Esophagus squamous epithelium (tissue), 5 donors: Measurements from ENCODE around the gene DMAC2. TPM values are rescaled to one million over a fixed set of nuclear protein-coding genes. Genes with fewer than 3 reads are reported as not detected.
"Not testable (repeated sequence)": the region's sequence is repeated elsewhere in the genome, so short reads cannot be mapped to it uniquely, and the experiment has no call there.

ENCODE experiments used
- DNase-seq: peaks from one replicate; lab custom pipeline; 2025; lab: John Stamatoyannopoulos, UW
- H3K27ac ChIP-seq, 4 donors: fragments of 200-600 bp; sonication (generic); one replicate each; pipeline ENCODE4 v1.5.1; 2016 to 2019; ENCODE audit warnings: mild to moderate bottlenecking in 1 of 4
- H3K27me3 ChIP-seq, 4 donors: fragments of 200-600 bp; sonication (generic); 1 replicate in 3 of 4; 2 replicates in 1 of 4; pipeline versions ENCODE4 v1.5.1 to v1.6.0; 2017 to 2021; ENCODE audit warnings: antibody characterized with exemption in 1 of 4
- H3K36me3 ChIP-seq, 3 donors: fragments of 200-600 bp; sonication (generic); one replicate each; pipeline ENCODE4 v1.5.1; 2016 to 2019
- H3K4me1 ChIP-seq, 3 donors: fragments of 200-600 bp; sonication (generic); one replicate each; pipeline ENCODE4 v1.5.1; 2017 to 2019
- H3K4me3 ChIP-seq, 4 donors: fragments of 200-600 bp; sonication (generic); 1 replicate in 3 of 4; 2 replicates in 1 of 4; pipeline ENCODE4 v1.5.1; 2016 to 2019; ENCODE audit warnings: mild to moderate bottlenecking in 2 of 4, moderate library complexity in 1 of 4
- H3K9me3 ChIP-seq, 3 donors: fragments of 200-600 bp; sonication (generic); one replicate each; pipeline ENCODE4 v1.5.1; 2016 to 2019
- CTCF ChIP-seq, 6 experiments: fragments of 450-650 bp in 4 of 6; fragments of 200-600 bp in 2 of 6; sonication (generic) in 2 of 6; IDR thresholded peaks; one replicate each; pipeline ENCODE4 v1.5.1; 2016 to 2019; ENCODE audit warnings: antibody characterized with exemption in 6 of 6, mild to moderate bottlenecking in 4 of 6, moderate library complexity in 4 of 6
- POLR2A ChIP-seq, 4 donors: fragments of 450-650 bp; IDR thresholded peaks; one replicate each; pipeline ENCODE4 v1.6.1; 2017; ENCODE audit warnings: antibody characterized with exemption in 4 of 4, mild to moderate bottlenecking in 4 of 4, moderate library complexity in 3 of 4
- WGBS, 2 donors: methylation state at CpG; one replicate each; pipeline ENCODE4 v1.1.5; 2018; 5-methylcytosine and 5-hydroxymethylcytosine counted together
- intact Hi-C: fragments of 100-400 bp; cut with DNase I; formaldehyde crosslinking; loops from one replicate; pipeline ENCODE4 v1.15.0; 2022
- total RNA-seq, 4 donors: library from RNA; depleted of rRNA; stranded (reverse); fragments of >200 nt; gene quantifications; one replicate each; pipeline ENCODE4 v1.1.0, GENCODE V29; 2016
- donor health status: DM: yes; HTN: yes; CAD: no.

DMAC2 gene
- total RNA-seq, 4 donors from 2014 or later: 25.1 to 41.4 (median 35.7) TPM

GRCh38 chr19:41435936-41436673 is 3.6 kb downstream of the DMAC2 start:
- Histone ChIP-seq H3K4me1 (peaks cover 5 to 24% (median 7%) of the 10 kb centered on the region in 3 donors), H3K9me3 (no peaks in the 10 kb centered on the region), H3K27ac (no peak overlapping the region), H3K4me3 (no peak overlapping the region), H3K27me3 (no peaks in the 10 kb centered on the region), H3K36me3 (peaks cover 7 to 68% (median 17%) of the 10 kb centered on the region in 3 donors)
- WGBS, 2 donors: 90 to 94% methylated on average over 9 to 12 of the region's 19 CpGs
- TF ChIP-seq POLR2A (IDR thresholded peaks at IDR 0.05): no peak
- DNase-seq: no peak
- intact Hi-C loops: no loop called here

- DNase-seq, intact Hi-C loops, H3K9me3 ChIP-seq, H3K27ac ChIP-seq, H3K27me3 ChIP-seq, H3K4me3 ChIP-seq: not testable (repeated sequence)
- Histone ChIP-seq H3K4me1 (peaks cover 5 to 22% (median 7%) of the 10 kb centered on the region in 3 donors), H3K36me3 (peaks cover 7 to 75% (median 17%) of the 10 kb centered on the region in 3 donors)
- 92 to 100% methylated on average over 2 to 4 of the region's 11 CpGs for WGBS, 2 donors
Measured at GRCh38 chr19:41435376-41435775, 4.3 kb downstream of the DMAC2 start.

GRCh38 chr19:41434450-41434849 is 5.3 kb downstream of the DMAC2 start:
- no peak for DNase-seq
- Histone ChIP-seq H3K4me3 (no peak overlapping the region), H3K4me1 (peaks cover 0 to 16% (median 3%) of the 10 kb centered on the region in 3 donors), H3K9me3 (no peaks in the 10 kb centered on the region), H3K27ac (no peak overlapping the region), H3K27me3 (no peaks in the 10 kb centered on the region), H3K36me3 (peaks cover 7 to 81% (median 17%) of the 10 kb centered on the region in 3 donors)
- WGBS, 2 donors: 67 to 70% methylated on average over 5 of the region's 5 CpGs
- TF ChIP-seq POLR2A (IDR thresholded peaks at IDR 0.05) (no peak), CTCF (IDR thresholded peaks at IDR 0.05) (no peak)
- intact Hi-C loops: no loop called here

- Histone ChIP-seq H3K36me3 (peaks cover 7 to 81% (median 17%) of the 10 kb centered on the region in 3 donors), H3K27me3 (no peaks in the 10 kb centered on the region), H3K4me3 (no peak overlapping the region), H3K4me1 (peaks cover 8 to 15% (median 9%) of the 10 kb centered on the region in 3 donors), H3K9me3 (no peaks in the 10 kb centered on the region), H3K27ac (no peak overlapping the region)
- intact Hi-C loops: no loop called here
- DNase-seq: no peak
- WGBS, 2 donors: 89% methylated on average over 17 of the region's 18 CpGs; no CpG with 5 or more reads in 1 of the 2 donors
- TF ChIP-seq CTCF (IDR thresholded peaks at IDR 0.05) (no peak), POLR2A (IDR thresholded peaks at IDR 0.05) (no peak)
Measured at GRCh38 chr19:41433171-41433570, 6.5 kb downstream of the DMAC2 start.

- Histone ChIP-seq H3K4me1 (peaks cover 12 to 26% (median 17%) of the 10 kb centered on the region in 3 donors), H3K27me3 (no peaks in the 10 kb centered on the region), H3K36me3 (peaks cover 7 to 67% (median 17%) of the 10 kb centered on the region in 3 donors), H3K4me3 (no peak overlapping the region), H3K9me3 (no peaks in the 10 kb centered on the region), H3K27ac (no peak overlapping the region)
- no peak for DNase-seq
- intact Hi-C loops: no loop called here
- WGBS, 2 donors: 74% methylated on average over 20 to 21 of the region's 23 CpGs
- TF ChIP-seq CTCF (IDR thresholded peaks at IDR 0.05) (peak in 4 of 6 experiments; percentile 13 to 46 (median 16)), POLR2A (IDR thresholded peaks at IDR 0.05) (no peak)
Measured at GRCh38 chr19:41431426-41432386, 8.0 kb downstream of the DMAC2 start.
